Omental fat pad (tissue), 4 donors: ENCODE measurements around the gene COL4A3. TPM values are rescaled to one million over a fixed set of nuclear protein-coding genes. Genes with fewer than 3 reads are reported as not detected.

Experiments
- ATAC-seq: fragments of 150-250 bp; one replicate; pipeline ENCODE4 v1.9.1; 2016; ENCODE audit warnings: mild to moderate bottlenecking, moderate library complexity; ENCODE audit not compliant: low FRiP score
- DNase-seq: peaks from one replicate; pipeline ENCODE4 v3.0.0-alpha.2; 2019; ENCODE audit warnings: low spot score
- CTCF ChIP-seq, 3 donors: fragments of 450-650 bp; IDR thresholded peaks; one replicate each; pipeline ENCODE4 v1.5.1; 2016 to 2017; ENCODE audit warnings: antibody characterized with exemption in 3 of 3, mild to moderate bottlenecking in 3 of 3, moderate library complexity in 2 of 3
- total RNA-seq, 4 donors: library from RNA; depleted of rRNA; stranded (reverse); fragments of >200 nt; gene quantifications; one replicate each; pipeline ENCODE4 v1.1.0, GENCODE V29; 2016

COL4A3 gene
- total RNA-seq, 4 donors from 2014 or later = 0.24 to 1.7 (median 0.37) TPM

GRCh38 chr2:227344231-227344630 is 179.8 kb downstream of the COL4A3 start:
- ATAC-seq (no peak), DNase-seq (no peak)
- no peak for TF ChIP-seq CTCF (IDR thresholded peaks at IDR 0.05)

DNA sequence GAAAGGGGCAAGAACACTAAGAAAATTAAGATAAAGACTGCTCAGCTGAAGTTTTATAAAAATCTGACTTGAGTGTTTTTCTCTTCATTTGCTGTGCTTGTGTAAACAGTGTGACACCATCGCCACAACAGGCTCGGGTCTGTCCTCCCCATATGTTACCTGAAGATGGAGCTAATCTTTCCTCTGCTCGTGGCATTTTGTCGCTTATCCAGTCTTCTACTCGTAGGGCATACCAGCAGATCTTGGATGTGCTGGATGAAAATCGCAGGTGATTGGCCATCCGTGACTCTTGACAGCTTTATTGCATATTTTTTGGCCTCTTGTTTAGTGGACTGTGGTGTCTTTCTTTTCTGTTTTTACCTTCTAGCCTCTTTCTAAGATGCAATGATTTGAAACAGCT is 182.7 kb downstream of the COL4A3 start:
- TF ChIP-seq CTCF (IDR thresholded peaks at IDR 0.05) = no peak
- ATAC-seq = no peak
- DNase-seq = no peak

GRCh38 chr2:227348324-227348723 is 183.9 kb downstream of the COL4A3 start:
- ATAC-seq = no peak

GRCh38 chr2:227349989-227350612 is 185.7 kb downstream of the COL4A3 start:
- ATAC-seq (no peak), DNase-seq (no peak)
- no peak for TF ChIP-seq CTCF (IDR thresholded peaks at IDR 0.05)

More at GRCh38 chr2:227348324-227348723, 183.9 kb downstream of the COL4A3 start:
- DNase-seq = no peak
- no peak for TF ChIP-seq CTCF (IDR thresholded peaks at IDR 0.05)

GRCh38 chr2:227351639-227352038 is 187.2 kb downstream of the COL4A3 start:
- no peak for TF ChIP-seq CTCF (IDR thresholded peaks at IDR 0.05)
- no peak for ATAC-seq
- DNase-seq = no peak

- DNase-seq = no peak
- TF ChIP-seq CTCF (IDR thresholded peaks at IDR 0.05) = no peak
Observed at GRCh38 chr2:227360351-227360750, 195.9 kb downstream of the COL4A3 start.

GRCh38 chr2:227363756-227364155 is 199.3 kb downstream of the COL4A3 start:
- no peak for TF ChIP-seq CTCF (IDR thresholded peaks at IDR 0.05)
- DNase-seq = no peak
- ATAC-seq = no peak

More at GRCh38 chr2:227360351-227360750, 195.9 kb downstream of the COL4A3 start:
- ATAC-seq = no peak
